Measurements from ENCODE around the gene ASCC3.

Gene ASCC3

GRCh38 chr6:100467129-100468015 is 413.8 kb downstream of the ASCC3 start:
- TF ChIP-seq GATA3 (IDR thresholded peaks at IDR 0.05; ENCODE audit: low read depth, low read length) (no peak), GATA2 (IDR thresholded peaks at IDR 0.05; ENCODE audit: low read depth, low read length) (no peak)

- TF ChIP-seq GATA2 (IDR thresholded peaks at IDR 0.05; ENCODE audit: low read depth, low read length): no peak
These were observed 414.6 kb downstream of the ASCC3 start for GRCh38 chr6:100466410-100467128.

- no peak for TF ChIP-seq GATA2 (IDR thresholded peaks at IDR 0.05; ENCODE audit: low read depth, low read length)
- no peak for TF ChIP-seq GATA3 (IDR thresholded peaks at IDR 0.05; ENCODE audit: low read depth, low read length)
These were observed 415.3 kb downstream of the ASCC3 start for GRCh38 chr6:100465701-100466409.

- TF ChIP-seq GATA2 (IDR thresholded peaks at IDR 0.05; ENCODE audit: low read depth, low read length): no peak
- TF ChIP-seq GATA3 (IDR thresholded peaks at IDR 0.05; ENCODE audit: low read depth, low read length): no peak
These were observed 416.0 kb downstream of the ASCC3 start, which contains the start of gene SIM1 for GRCh38 chr6:100464903-100465700. Gene SIM1 (minus strand): TSS chr6:100464921. CDS start chr6:100463468, 1,453 bp downstream.

- TF ChIP-seq GATA3 (IDR thresholded peaks at IDR 0.05; ENCODE audit: low read depth, low read length): no peak
- TF ChIP-seq GATA2 (IDR thresholded peaks at IDR 0.05; ENCODE audit: low read depth, low read length): no peak
These were observed 416.8 kb downstream of the ASCC3 start for GRCh38 chr6:100464162-100464851.

GRCh38 chr6:100463630-100464161 is 417.4 kb downstream of the ASCC3 start:
- TF ChIP-seq GATA3 (IDR thresholded peaks at IDR 0.05; ENCODE audit: low read depth, low read length): no peak
- no peak for TF ChIP-seq GATA2 (IDR thresholded peaks at IDR 0.05; ENCODE audit: low read depth, low read length)

GRCh38 chr6:100462706-100463629 is 418.2 kb downstream of the ASCC3 start:
- no peak for TF ChIP-seq GATA3 (IDR thresholded peaks at IDR 0.05; ENCODE audit: low read depth, low read length)
- TF ChIP-seq GATA2 (IDR thresholded peaks at IDR 0.05; ENCODE audit: low read depth, low read length): no peak

GRCh38 chr6:100461917-100462705 is 419.0 kb downstream of the ASCC3 start:
- TF ChIP-seq GATA3 (IDR thresholded peaks at IDR 0.05; ENCODE audit: low read depth, low read length) (no peak), GATA2 (IDR thresholded peaks at IDR 0.05; ENCODE audit: low read depth, low read length) (no peak)

GRCh38 chr6:100461278-100461916 is 419.7 kb downstream of the ASCC3 start:
- no peak for TF ChIP-seq GATA2 (IDR thresholded peaks at IDR 0.05; ENCODE audit: low read depth, low read length)
- TF ChIP-seq GATA3 (IDR thresholded peaks at IDR 0.05; ENCODE audit: low read depth, low read length): no peak

- TF ChIP-seq GATA2 (IDR thresholded peaks at IDR 0.05; ENCODE audit: low read depth, low read length) (no peak), GATA3 (IDR thresholded peaks at IDR 0.05; ENCODE audit: low read depth, low read length) (no peak)
These were observed 420.4 kb downstream of the ASCC3 start for GRCh38 chr6:100460650-100461204.

Data from SH-SY5Y (cell line).